Inflammatory macrophage (primary cell): Measurements from ENCODE around the gene ABHD16B.
"Not testable (repeated sequence)": the region's sequence is repeated elsewhere in the genome, so short reads cannot be mapped to it uniquely, and the experiment has no call there.

Experiments used
- DNase-seq, 2 donors: peaks; one replicate each; pipeline ENCODE4 v3.0.0-alpha.2; 2020 to 2022

The ABHD16B gene

GRCh38 chr20:63856098-63856511 lies 5.2 kb upstream of the ABHD16B start:
- no peak for DNase-seq

DNA sequence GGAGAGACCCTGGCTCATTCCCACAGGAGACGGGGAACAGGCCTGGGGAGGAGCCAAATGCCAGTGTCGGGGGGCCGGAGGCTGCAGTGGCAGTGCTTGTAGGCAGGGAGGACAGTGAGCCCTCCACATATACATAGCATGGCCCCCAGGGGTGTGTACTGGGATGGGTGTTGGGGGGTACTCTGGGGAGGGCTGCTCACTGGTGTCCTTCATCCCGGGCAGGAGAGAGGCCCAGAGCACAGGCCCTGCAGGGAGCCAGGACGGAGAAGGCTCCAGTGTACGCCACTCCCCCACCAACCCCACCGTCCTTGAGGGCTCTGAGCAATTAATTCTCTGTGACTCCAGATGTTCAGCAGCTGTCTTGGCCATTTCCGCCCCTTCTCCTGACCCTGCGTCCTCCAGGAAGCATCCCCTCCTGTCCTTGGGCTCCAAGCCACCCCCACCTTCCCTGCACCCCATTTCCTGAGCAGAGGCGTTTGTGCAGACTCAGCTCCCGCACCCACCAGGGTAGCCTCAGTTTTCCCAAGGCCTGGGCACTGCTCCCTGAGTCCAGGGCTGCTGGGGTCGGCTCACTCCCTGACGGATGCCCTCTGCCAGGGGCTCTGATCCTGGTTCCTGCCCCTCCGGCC lies 3.4 kb upstream of the ABHD16B start:
- no peak for DNase-seq

GRCh38 chr20:63858393-63859165 lies 2.7 kb upstream of the ABHD16B start:
- peak; percentile 36 to 70 for DNase-seq

GRCh38 chr20:63859166-63859699 lies 2.1 kb upstream of the ABHD16B start:
- DNase-seq, result no peak

DNA sequence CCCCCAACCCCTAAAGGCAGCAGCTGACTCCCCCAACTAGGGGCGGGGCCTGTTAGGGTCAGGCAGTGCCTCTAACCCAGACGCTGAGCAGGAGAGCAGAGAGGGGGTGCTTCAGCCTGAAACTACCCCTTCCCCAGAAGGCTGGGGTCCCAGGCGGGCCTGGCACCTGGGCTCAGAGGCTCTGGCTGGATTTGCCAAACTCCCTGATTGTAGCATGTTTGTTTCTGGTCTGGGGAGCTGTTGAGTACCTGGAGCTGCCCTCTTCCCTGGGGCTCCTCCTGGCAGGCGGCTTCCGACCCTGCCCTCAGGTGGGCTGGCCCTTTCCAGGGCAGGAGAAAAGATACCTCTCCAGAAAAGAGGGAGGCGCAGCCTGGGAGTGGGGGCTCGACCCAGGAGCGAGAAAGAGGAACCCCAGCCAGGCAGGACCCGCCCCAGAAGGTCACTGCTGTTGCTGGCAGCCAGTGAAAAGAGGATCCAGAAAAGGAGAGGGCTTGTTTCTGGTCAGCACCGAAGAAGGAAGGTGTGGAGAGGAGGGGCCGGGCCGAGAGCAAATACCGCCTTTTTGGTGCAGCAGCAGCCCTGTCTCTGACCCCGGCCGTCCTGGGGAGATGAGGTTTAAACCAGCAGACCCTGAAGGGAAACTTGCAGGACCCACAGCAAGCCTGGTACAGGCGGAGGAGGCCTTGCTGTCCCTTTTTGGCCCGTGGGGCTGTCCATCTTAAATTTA lies 810 bp upstream of the ABHD16B start:
- peak; percentile 69 to 70 for DNase-seq

DNA sequence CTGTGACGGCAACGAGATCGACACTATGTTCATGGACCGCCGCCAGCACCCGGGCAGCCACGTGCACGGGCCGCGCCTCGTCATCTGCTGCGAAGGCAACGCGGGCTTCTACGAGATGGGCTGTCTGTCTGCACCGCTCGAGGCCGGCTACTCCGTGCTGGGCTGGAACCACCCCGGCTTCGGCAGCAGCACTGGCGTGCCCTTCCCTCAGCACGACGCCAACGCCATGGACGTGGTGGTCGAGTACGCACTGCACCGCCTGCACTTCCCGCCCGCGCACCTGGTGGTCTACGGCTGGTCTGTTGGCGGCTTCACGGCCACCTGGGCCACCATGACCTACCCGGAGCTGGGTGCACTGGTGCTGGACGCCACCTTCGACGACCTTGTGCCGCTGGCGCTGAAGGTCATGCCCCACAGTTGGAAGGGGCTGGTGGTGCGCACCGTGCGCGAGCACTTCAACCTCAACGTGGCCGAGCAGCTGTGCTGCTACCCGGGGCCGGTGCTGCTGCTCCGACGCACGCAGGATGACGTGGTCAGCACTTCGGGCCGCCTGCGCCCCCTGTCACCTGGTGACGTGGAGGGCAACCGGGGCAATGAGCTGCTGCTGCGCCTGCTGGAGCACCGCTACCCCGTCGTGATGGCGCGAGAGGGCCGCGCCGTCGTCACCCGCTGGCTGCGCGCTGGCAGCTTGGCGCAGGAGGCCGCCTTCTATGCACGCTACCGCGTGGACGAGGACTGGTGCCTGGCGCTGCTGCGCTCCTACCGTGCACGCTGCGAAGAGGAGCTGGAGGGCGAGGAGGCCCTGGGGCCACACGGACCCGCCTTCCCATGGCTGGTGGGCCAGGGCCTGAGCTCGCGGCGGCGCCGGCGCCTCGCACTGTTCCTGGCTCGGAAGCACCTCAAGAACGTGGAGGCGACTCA lies 943 bp downstream of the ABHD16B start:
- no peak for DNase-seq

DNA sequence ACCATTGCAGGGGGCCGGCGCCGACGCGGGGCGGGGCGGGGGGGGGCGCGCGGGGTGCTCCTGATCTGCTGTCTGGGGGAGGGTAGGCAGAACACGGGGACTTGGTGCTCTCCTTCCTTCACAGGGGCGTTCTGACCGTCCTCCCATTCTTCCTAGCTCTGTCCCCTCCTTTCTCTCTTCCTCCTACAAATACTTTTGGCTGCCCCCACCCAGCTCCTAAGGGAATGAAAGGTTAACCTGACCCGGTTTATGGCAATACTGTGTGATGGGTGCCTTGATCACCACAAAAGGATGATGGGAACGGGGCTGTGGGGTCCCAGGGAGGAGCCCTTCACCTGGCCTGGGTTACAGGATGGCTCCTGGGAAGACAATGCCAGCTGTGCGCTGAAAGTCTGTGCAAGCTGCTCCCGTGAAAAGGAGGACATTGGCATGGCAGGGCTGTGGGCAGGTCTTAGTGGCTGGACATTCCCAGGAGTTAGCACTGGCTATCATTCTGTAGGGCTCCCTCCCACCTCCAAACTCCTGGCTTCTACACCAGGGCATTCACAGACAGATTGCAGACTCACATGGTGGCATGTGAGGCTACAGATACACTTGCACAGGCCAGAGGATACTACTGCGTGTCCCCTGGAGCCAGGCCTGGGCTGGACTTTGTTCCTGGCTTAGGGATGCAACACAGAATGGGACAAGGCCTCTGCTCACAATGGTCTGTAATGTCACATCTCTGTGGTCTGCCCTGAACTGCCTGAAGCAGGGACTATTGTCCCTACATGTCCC lies 1.9 kb downstream of the ABHD16B start:
- no peak for DNase-seq

DNA sequence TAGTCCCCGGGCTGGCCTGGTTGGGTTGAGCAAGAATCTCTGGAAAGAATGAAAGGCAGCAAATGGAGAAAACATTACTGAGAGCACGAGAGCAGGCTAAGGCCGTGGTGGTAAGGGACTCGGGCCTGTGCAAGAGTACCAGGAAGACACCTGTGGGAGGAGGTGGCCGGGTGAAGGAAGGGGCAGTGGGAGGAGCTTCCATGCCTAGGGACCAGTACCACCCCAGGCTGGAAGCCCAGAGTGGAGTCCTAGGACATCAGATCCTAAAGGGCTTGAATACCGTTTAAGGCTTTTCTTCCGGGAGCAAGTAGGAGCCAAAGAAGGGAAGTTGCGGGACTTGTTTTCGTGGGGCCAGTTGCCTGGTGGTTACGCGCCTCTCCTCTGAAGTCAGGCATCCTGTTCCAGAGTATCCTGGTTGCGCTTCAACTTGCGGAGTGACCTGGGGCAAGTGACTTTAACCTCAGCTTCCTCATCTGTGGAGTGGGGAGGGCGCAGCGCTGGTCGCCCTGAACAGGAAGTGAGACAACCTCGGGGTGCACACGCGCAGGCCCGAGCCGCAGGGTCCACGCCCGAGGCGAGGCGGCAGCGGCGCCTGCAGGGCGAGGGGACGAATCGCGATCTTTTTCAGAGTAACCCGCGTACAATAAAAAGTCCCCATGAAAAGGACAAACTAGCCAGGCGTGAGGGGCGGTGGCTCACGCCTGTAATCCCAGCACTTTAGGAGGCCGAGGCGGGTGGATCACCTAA lies 2.7 kb downstream of the ABHD16B start:
- peak; percentile 96 to 97 for DNase-seq

GRCh38 chr20:63864545-63864977 lies 3.3 kb downstream of the ABHD16B start:
- DNase-seq, result no peak

DNA sequence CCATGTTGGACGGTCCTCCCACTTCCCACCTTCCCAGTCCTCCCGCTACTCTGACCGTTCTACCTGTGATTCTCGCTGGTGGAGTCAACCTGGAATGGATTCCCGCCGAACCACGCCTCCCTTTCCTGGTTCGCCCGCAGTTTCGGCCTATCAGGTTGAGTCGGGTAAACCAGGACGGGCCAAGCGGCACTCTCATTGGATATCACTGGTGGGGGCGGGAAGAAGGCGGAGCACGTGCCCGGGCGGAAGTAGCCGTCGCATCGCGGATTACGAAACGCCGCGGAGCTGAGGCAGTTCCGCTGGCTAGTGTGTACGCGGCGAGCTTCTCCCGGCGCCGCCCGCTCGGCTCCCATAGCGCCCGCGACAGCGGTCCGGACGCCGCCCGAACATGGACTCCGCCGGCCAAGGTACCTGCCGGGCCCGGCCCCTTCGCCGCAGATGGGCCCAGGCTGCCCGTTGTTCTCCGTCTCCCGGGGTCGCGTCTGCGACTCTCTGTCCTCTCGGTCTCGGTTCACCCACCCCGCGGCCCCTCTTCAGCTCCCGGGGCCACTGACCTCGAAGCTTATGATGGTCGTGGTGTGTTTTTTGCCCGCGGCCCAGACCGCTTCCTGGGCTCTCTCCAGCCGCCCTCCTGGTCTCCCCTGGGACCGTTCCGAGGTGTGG lies 3.8 kb downstream of the ABHD16B start, which contains the start of gene TPD52L2:
TSS of gene TPD52L2 (plus strand) at position 293 of the 663 bp plus-strand sequence. CDS start at position 389, 96 bp downstream.
- peak; percentile 99 for DNase-seq

DNA sequence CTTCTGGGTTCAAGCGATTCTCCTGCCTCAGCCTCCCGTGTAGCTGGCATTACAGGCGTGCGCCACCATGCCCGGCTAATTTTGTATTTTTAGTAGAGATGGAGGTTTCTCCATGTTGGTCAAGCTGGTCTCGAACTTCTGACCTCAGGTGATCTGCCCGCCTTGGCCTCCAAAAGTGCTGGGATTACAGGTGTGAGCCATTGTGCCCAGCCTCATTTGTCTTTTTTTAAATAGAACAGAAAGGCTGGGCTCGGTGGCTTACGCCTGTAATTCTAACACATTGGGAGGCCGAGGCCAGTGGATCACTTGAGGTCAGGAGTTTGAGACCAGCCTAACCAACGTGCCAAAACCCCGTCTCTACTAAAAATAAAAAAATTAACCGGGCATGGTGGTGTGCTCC lies 5.7 kb downstream of the ABHD16B start:
- DNase-seq, result not testable (repeated sequence)

GRCh38 chr20:63868264-63868663 lies 7.0 kb downstream of the ABHD16B start:
- no peak for DNase-seq

- peak; percentile 95 for DNase-seq
These were observed 12.2 kb downstream of the ABHD16B start for GRCh38 chr20:63873477-63873971.

- peak; percentile 77 to 78 for DNase-seq
These were observed 12.9 kb downstream of the ABHD16B start for GRCh38 chr20:63874241-63874640.

DNA sequence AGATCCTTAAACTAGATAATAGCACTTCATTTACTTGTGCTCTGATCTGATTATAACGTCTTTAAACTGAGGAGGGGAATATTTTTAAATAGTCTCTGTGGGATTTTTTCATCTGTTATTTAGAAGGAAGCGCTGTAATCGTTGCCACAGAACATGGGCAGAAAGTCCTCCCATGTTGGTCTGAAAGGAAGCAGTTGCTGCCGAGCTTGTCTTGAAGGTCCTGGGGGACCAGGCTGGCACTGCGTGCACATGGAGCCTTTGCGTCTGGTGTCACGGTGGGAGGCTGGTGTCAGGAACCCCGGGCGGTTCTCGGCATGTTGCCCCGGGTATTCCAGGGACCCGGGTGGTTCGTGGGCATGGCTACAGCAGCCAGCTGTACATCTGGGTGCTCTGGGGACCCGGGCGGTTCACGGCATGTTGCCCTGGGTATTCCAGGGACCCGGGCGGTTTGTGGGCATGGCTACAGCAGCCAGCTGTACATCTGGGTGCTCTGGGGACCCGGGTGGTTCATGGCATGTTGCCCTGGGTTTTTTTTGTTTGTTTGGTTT lies 15.3 kb downstream of the ABHD16B start:
- no peak for DNase-seq

DNA sequence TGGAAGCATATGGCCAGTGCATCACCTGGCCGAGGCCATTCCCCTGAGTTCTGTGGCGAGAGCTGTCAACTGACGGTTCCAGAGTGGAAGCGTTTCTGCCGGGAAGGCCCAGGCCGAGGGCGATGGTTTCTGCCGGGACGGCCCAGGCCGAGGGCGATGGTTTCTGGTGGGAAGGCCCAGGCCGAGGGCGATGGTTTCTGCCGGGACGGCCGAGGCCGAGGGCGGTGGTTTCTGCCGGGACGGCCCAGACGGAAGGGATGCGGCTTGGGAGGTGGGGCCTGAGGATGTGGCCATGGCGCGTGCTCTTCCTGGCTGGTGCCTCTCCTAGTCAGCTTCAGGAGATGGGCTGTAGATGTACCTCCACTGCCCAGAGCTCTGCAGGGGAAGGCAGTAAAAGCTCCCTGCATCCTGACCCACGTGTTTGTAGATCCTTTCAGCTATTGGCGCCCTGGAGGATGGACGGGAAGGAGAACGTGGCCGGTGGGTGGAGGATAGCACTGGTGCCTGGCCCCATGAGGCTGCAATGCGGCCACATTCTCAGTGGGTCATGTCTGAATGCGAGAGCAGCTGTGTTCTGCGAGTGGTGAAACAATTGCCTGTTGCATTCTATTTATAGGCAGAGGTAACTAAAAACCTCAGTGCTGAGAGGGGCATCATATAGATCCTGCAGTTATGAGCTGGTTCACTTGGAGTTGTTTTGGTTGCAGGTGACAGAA lies 16.6 kb downstream of the ABHD16B start:
- DNase-seq, result no peak

DNA sequence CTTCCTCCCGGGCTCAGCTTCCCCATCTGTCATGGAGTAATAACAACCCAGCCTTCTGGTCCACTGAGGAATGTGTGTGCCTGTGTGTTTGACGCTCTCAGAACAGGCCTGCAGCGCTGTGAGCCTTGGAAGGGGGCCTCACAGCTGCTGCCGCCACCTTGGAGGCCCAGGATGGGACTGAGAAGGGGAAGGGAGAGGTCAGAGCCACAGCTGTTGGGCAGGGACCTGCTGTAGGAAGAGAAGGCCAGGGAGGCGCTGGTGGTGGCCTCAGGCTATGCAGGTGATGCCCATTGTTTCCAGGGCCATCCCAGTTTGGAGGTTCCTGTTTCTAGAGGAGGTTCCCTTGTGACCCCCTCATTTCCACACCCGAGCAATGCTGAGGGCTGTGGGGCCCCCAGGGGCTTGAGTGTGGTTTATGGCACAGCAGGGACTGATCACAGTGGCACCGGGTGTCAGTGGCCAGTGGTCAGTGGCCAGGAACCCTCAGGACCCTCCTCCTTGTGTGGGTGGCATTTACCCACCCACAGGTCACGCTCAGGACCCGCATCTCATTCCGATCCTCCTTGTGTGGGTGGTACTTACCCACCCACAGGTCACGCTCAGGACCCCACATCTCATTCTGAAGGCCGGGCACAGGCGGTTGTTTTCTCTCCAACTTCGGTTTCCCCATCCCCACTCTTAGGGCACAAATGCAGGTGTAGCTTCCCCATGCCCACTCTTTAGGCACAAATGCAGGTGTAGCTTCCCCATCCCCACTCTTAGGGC lies 17.8 kb downstream of the ABHD16B start:
- DNase-seq, result no peak

DNA sequence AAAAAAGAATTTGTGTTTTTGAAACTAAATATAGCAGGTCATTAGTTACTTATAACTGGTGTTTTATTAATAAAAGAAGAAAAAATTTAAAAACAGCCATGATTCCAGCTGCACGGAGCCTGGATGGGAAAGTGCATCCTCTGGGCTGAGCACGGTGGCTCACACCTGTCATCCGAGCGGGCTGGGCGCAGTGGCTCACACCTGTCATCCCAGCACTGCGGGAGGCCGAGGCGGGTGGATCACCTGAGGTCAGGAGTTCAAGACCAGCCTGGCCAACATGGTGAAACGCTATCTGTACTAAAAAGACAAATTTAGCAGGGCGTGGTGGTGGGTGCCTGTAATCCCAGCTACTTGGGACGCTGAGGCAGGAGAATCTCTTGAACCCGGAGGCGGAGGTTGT lies 19.6 kb downstream of the ABHD16B start:
- not testable (repeated sequence) for DNase-seq
